ENCODE measurements around the gene STX16.

Gene STX16

GRCh38 chr20:58673119-58673518 is 22.0 kb downstream of the STX16 start:
- in situ Hi-C loops (cut with MboI; ENCODE audit: low sequenced_read_pairs): no loop called here

DNA sequence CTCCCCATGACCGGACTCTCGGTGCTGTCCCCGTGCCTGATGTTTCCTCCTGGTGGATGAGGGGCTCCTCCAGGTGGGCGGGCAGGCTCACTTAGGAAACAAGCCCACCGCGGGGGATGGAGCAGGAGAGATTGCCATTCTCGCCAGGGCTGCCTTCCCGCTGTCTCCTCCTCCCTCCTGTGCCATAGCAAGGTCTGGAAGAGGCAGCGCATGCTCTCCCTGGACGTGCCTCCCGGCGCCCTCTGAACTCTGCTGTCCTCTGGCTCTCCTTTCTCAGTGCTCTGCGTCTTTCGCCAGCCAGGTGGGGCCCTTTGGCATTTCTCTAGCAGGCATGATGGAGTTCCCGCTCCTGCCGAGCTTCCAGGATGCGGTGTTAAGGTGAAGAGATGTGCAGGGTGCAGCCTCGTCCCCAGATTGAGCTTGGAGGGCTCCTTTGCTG is 24.1 kb downstream of the STX16 start:
- in situ Hi-C loops (cut with MboI; ENCODE audit: low sequenced_read_pairs): no loop called here

- in situ Hi-C loops (cut with MboI; ENCODE audit: low sequenced_read_pairs): no loop called here
Observed at GRCh38 chr20:58675641-58676040, 24.6 kb downstream of the STX16 start.

GRCh38 chr20:58676161-58676560 is 25.1 kb downstream of the STX16 start:
- in situ Hi-C loops (cut with MboI; ENCODE audit: low sequenced_read_pairs): no loop called here

GRCh38 chr20:58677079-58677604 is 26.1 kb downstream of the STX16 start:
- in situ Hi-C loops (cut with MboI; ENCODE audit: low sequenced_read_pairs): no loop called here

GRCh38 chr20:58677808-58678207 is 26.7 kb downstream of the STX16 start:
- in situ Hi-C loops (cut with MboI; ENCODE audit: low sequenced_read_pairs): no loop called here

DNA sequence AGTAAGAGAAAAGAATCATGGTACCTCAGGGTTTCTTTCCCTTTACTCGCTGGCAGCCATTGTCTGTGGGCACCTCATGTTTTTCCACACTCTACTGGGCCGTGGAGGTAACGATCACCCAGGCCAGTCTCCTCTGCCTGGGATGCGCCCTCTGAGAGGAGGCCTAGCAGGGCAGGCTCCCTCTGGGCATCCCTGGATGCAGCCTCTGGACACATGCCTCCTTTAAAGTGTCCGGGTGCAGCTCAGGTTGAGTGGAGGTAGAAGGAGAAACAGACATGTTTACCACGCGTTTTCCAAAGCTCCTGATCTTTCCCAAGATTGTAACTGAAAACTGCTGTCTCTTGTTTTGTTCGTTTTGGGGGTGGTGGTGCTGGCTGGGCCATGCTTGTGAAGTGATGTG is 27.7 kb downstream of the STX16 start:
- in situ Hi-C loops (cut with MboI; ENCODE audit: low sequenced_read_pairs): no loop called here

DNA sequence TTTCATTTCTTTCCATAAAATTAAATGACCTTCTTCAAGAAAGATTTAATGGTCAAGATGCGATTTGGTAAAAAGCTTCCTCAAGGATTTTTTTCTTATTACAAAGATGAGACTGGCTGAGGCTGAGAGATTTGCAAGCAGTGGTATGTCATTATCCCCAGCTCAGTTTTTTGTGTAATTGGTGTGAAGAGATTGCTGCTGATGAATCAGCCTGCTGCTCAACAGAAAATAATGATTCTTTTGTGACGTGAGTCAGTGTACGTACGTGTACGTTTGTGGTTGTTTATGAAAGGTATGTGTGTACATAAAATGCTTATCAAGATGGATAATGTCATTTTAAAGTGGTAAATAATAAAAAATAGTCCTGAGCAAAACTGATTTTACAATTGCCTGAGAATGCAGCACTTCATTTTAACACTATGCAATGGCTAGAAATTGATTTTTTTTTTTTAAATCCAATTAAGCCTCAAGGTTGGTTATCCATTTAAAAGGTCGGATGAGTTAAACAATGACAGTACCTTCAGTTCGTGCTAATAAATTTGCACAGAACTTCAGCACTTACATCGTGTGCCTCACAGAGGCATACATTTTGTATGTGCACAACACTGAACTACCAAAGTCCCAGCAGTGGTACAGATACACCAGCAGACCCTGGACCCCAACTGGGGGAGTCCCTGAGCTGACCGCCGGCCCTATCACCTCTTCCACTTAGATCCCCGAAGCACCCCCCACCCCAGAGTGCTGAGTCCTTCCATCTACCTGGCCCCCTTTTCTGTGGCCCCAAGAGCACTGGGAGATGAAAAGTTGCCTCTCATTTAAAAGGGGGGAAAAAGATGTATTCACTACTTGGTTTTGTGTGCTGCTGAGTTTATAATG is 31.8 kb downstream of the STX16 start:
- in situ Hi-C loops (cut with MboI; ENCODE audit: low sequenced_read_pairs): no loop called here

DNA sequence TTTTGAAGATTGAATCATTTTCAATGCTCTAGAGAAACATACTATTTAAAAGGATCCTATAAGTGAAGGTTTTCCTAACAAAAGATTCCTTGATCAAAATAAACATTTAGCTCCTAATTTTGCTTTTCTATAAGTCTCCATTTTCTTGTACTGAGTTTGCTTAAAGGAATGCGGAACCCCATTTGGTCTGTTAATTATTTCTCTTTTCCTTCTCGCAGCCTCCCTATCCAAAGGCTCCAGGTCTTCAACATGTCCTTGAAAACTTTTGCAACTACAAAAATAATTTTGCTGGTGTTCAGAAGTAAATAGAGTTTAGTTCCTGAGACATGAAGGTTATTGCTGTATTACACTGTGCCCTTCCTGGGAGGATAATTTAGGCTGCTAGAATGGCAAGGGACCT is 33.2 kb downstream of the STX16 start:
- in situ Hi-C loops (cut with MboI; ENCODE audit: low sequenced_read_pairs): no loop called here

GRCh38 chr20:58685988-58686387 is 34.9 kb downstream of the STX16 start:
- in situ Hi-C loops (cut with MboI; ENCODE audit: low sequenced_read_pairs): no loop called here

DNA sequence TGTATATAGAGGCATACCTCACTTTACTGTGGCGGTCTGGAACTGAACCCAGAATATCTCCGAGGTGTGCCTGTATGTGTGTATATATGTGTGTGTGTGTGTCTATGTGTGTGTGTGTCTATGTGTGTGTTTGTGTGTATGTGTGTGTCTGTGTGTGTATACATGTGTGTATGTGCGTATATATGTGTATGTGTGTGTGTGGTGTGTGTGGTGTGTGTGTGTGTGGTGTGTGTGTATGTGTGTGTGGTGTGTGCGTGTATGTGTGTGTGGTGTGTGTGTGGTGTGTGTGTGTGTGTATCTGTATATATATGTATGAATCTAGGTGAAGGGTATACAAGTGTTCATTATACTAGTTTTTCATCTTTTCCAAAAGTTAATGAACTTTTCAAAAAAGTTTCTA is 37.3 kb downstream of the STX16 start:
- in situ Hi-C loops (cut with MboI; ENCODE audit: low sequenced_read_pairs): no loop called here

DNA sequence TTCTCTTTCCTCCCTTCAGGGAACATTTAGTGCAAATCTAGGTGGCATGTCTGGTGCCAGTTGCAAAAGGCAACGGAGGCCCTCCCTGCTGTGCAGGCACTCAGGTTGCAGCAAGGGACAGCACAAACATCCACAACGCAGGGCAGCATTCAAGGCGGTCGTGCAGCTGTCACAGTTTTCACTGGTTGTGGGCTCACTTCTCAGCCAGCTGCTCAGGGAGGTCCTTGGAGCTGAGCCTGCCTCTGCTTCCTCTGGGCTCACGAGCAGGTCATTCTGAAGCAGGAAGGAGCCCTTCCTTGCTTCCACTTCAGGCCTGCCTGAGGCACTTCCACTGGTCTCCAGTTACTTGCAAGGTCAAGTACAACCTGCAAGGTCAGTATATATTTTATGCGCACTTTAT is 37.8 kb downstream of the STX16 start:
- in situ Hi-C loops (cut with MboI; ENCODE audit: low sequenced_read_pairs): no loop called here

- in situ Hi-C loops (cut with MboI; ENCODE audit: low sequenced_read_pairs): no loop called here
Observed at GRCh38 chr20:58690396-58691135, 39.5 kb downstream of the STX16 start.

- in situ Hi-C loops (cut with MboI; ENCODE audit: low sequenced_read_pairs): no loop called here
Observed at GRCh38 chr20:58691773-58692578, 40.9 kb downstream of the STX16 start.

DNA sequence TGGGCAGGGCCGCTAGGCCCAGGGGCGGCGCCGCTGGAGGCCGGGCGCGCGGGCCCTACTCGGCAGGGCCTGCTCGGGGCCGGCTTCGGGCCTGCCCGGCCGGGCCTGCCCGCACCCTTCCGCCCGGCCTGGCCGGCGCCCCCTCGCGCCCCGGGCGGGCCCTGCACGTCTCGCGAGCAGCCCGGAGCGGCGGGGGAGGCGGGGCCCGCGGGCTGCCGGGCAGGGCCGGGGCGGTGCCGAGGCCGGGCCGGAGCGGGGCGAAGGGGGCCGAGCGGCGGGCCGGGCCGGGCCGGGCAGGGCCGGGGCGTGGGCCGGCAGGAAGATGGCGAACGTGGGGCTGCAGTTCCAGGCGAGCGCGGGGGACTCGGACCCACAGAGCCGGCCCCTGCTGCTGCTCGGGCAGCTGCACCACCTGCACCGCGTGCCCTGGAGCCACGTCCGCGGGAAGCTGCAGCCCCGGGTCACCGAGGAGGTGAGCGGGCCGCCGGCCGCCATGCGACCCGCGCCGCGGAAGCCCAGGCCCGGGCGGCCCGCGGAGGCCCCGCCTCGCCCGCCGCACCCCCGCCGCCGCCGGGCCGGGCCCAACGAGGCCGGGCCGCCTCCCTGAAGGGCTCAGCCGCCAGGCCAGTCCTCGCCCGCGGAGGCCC is 41.6 kb downstream of the STX16 start, which contains the start of gene NPEPL1:
Gene NPEPL1, plus strand, starts transcription at position 222 of the 647 bp plus-strand sequence. Its CDS starts 101 bp downstream, at position 323.
- in situ Hi-C loops (cut with MboI; ENCODE audit: low sequenced_read_pairs): no loop called here

- in situ Hi-C loops (cut with MboI; ENCODE audit: low sequenced_read_pairs): no loop called here
Observed at GRCh38 chr20:58693226-58694006, 42.3 kb downstream of the STX16 start.

- in situ Hi-C loops (cut with MboI; ENCODE audit: low sequenced_read_pairs): no loop called here
Observed at GRCh38 chr20:58694241-58695083, 43.4 kb downstream of the STX16 start.

DNA sequence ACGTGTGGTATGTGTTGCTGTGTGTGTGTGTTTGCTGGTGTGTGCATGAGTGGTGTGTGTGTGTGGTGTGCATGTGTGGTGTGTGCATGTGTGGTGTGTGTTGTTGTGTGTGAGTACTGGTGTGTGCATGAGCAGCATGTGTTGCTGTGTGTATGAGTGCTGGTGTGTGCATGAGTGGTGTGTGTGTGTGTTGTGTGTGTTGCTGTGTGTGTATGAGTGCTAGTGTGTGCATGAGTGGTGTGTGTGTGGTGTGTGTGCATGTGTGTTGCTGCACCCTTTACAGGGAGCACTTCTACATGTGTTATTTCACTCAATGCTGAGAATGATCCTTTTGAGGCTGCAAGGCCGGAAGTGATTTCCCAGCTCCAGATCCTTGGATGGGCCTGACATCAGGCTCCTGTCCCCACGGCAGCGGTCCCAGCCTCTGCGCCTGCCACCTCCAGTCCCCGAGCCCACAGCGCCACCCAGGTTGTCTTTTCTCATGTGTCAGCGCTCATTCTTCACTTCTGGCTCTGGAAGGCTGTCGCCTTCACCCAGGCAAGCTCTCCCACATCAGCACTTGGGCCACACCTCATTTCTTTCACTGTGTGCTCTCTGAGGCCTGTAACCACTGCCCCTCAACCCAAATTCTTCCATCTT is 44.1 kb downstream of the STX16 start:
- in situ Hi-C loops (cut with MboI; ENCODE audit: low sequenced_read_pairs): no loop called here

Measured in HL-60/S4 treated with phorbol 12-myristate 13-acetate at 8.2 ng/mL for 4 days and 3 days (cell line).